Muscle of leg (tissue), 11 donors: ENCODE data around the gene IL17RC. TPM values are rescaled to one million over a fixed set of nuclear protein-coding genes. Genes with fewer than 3 reads are reported as not detected.

Source experiments
- DNase-seq: peaks from one replicate; pipeline ENCODE4 v3.0.0; 2013
- H3K27ac ChIP-seq: one replicate; pipeline ENCODE4 v1.5.1; 2013; ENCODE audit warnings: mild to moderate bottlenecking, low read length, control low read depth
- H3K27me3 ChIP-seq: one replicate; pipeline ENCODE4 v1.6.1; 2013; ENCODE audit warnings: low read length; ENCODE audit not compliant: control insufficient read depth, insufficient read depth
- H3K36me3 ChIP-seq: one replicate; pipeline ENCODE4 v1.6.1; 2013; ENCODE audit warnings: low read length; ENCODE audit not compliant: control insufficient read depth, insufficient read depth
- H3K4me1 ChIP-seq: one replicate; pipeline ENCODE4 v1.6.1; 2013; ENCODE audit warnings: low read length; ENCODE audit not compliant: control insufficient read depth, insufficient read depth
- H3K4me3 ChIP-seq: one replicate; pipeline ENCODE4 v1.5.1; 2013; ENCODE audit warnings: low read length, control low read depth
- H3K9me3 ChIP-seq: replicated peaks from 2 replicates; pipeline ENCODE4 v1.6.1; 2013; ENCODE audit warnings: low read depth, low read length; ENCODE audit not compliant: control insufficient read depth
- WGBS: methylation state at CpG from one replicate; pipeline ENCODE4 v1.1.5; 2013; ENCODE audit warnings: missing lambda C conversion rate; ENCODE audit not compliant: insufficient coverage; 5-methylcytosine and 5-hydroxymethylcytosine counted together
- polyA plus RNA-seq, 8 donors: library from polyadenylated mRNA; unstranded; fragments of 120-200 nt; gene quantifications; one replicate each; pipeline versions ENCODE4 v1.2.1 to v1.2.3, GENCODE V29; 2013; ENCODE audit warnings: inconsistent platforms in 1 of 8, low replicate concordance in 1 of 8; ENCODE audit not compliant: insufficient read length in 8 of 8, insufficient read depth in 1 of 8
- total RNA-seq: library from RNA; stranded (reverse); fragments of 120-200 nt; gene quantifications from one replicate; pipeline ENCODE4 v1.2.4, GENCODE V29; 2013

IL17RC gene
- total and polyA plus RNA-seq, 9 donors, result 17.3 to 26.9 (median 21.2) TPM

GRCh38 chr3:9879830-9880549 lies 36.9 kb upstream of the IL17RC start, which contains the start of gene CIDEC:
CIDEC (minus strand) TSS chr3:9880253; CDS start chr3:9878486, 1,767 bp downstream.
- Histone ChIP-seq H3K36me3 (no peaks in the 10 kb centered on the region), H3K9me3 (no peaks in the 10 kb centered on the region), H3K27ac (no peak within 1 kb of the TSS), H3K4me3 (no peak within 1 kb of the TSS), H3K4me1 (peaks cover 2% of the 10 kb centered on the region), H3K27me3 (no peaks in the 10 kb centered on the region)
- DNase-seq, result no peak
- WGBS, result 55% methylated on average over 5 of the region's 7 CpGs

- peak; percentile 60 for DNase-seq
- H3K4me1 ChIP-seq, result peaks cover 2% of the 10 kb centered on the region
- H3K36me3 ChIP-seq, result no peaks in the 10 kb centered on the region
- no CpG with 5 or more reads among the region's 1 CpG for WGBS
- no peak overlapping the region for H3K27ac ChIP-seq
- H3K4me3 ChIP-seq, result no peak overlapping the region
- no peaks in the 10 kb centered on the region for H3K9me3 ChIP-seq
- no peaks in the 10 kb centered on the region for H3K27me3 ChIP-seq
Observed at GRCh38 chr3:9881441-9881840, 35.5 kb upstream of the IL17RC start.

GRCh38 chr3:9883706-9884554 lies 33.0 kb upstream of the IL17RC start:
- Histone ChIP-seq H3K27me3 (no peaks in the 10 kb centered on the region), H3K9me3 (no peaks in the 10 kb centered on the region), H3K36me3 (no peaks in the 10 kb centered on the region), H3K27ac (no peak overlapping the region), H3K4me1 (peaks cover 2% of the 10 kb centered on the region), H3K4me3 (no peak overlapping the region)
- DNase-seq, result peak; percentile 46
- WGBS, result 64% methylated on average over 5 of the region's 7 CpGs

GRCh38 chr3:9884555-9885165 lies 32.2 kb upstream of the IL17RC start:
- Histone ChIP-seq H3K36me3 (no peaks in the 10 kb centered on the region), H3K9me3 (no peaks in the 10 kb centered on the region), H3K4me1 (peaks cover 2% of the 10 kb centered on the region), H3K27ac (no peak overlapping the region), H3K27me3 (no peaks in the 10 kb centered on the region), H3K4me3 (no peak overlapping the region)
- WGBS, result no CpG with 5 or more reads among the region's 11 CpGs
- DNase-seq, result no peak

GRCh38 chr3:9886328-9886727 lies 30.6 kb upstream of the IL17RC start:
- H3K27me3 ChIP-seq, result no peaks in the 10 kb centered on the region
- H3K9me3 ChIP-seq, result no peaks in the 10 kb centered on the region
- H3K36me3 ChIP-seq, result no peaks in the 10 kb centered on the region
- H3K4me3 ChIP-seq, result no peak overlapping the region
- no peak overlapping the region for H3K27ac ChIP-seq
- peaks cover 4% of the 10 kb centered on the region for H3K4me1 ChIP-seq
- no peak for DNase-seq

- Histone ChIP-seq H3K4me3 (no peak overlapping the region), H3K27ac (no peak overlapping the region), H3K4me1 (peaks cover 7% of the 10 kb centered on the region), H3K27me3 (no peaks in the 10 kb centered on the region), H3K36me3 (peaks cover 5% of the 10 kb centered on the region), H3K9me3 (no peaks in the 10 kb centered on the region)
- no peak for DNase-seq
- WGBS, result no CpG with 5 or more reads among the region's 5 CpGs
Observed at GRCh38 chr3:9887480-9887879, 29.4 kb upstream of the IL17RC start.

- Histone ChIP-seq H3K36me3 (peaks cover 16% of the 10 kb centered on the region), H3K27ac (no peak overlapping the region), H3K9me3 (no peaks in the 10 kb centered on the region), H3K4me1 (peaks cover 7% of the 10 kb centered on the region), H3K27me3 (no peaks in the 10 kb centered on the region), H3K4me3 (no peak overlapping the region)
- no peak for DNase-seq
- WGBS, result no CpG with 5 or more reads among the region's 3 CpGs
Observed at GRCh38 chr3:9888540-9888939, 28.4 kb upstream of the IL17RC start.

GRCh38 chr3:9889405-9889804 lies 27.5 kb upstream of the IL17RC start:
- WGBS, result no CpG with 5 or more reads among the region's 5 CpGs
- H3K4me3 ChIP-seq, result no peak overlapping the region
- H3K27me3 ChIP-seq, result no peaks in the 10 kb centered on the region
- H3K36me3 ChIP-seq, result peaks cover 18% of the 10 kb centered on the region
- H3K27ac ChIP-seq, result no peak overlapping the region
- no peaks in the 10 kb centered on the region for H3K9me3 ChIP-seq
- no peak for DNase-seq
- H3K4me1 ChIP-seq, result peaks cover 5% of the 10 kb centered on the region

- WGBS, result under 1% methylated on average over 57 of the region's 62 CpGs
- DNase-seq, result peak; percentile 95
- peak within 1 kb of the TSS; percentile 93 for H3K27ac ChIP-seq
- H3K4me1 ChIP-seq, result peaks cover 5% of the 10 kb centered on the region
- H3K4me3 ChIP-seq, result peak within 1 kb of the TSS; percentile 99
- peaks cover 20% of the 10 kb centered on the region for H3K36me3 ChIP-seq
- no peaks in the 10 kb centered on the region for H3K9me3 ChIP-seq
- no peaks in the 10 kb centered on the region for H3K27me3 ChIP-seq
Observed at GRCh38 chr3:9890249-9891071, 26.4 kb upstream of the IL17RC start, which contains the start of gene JAGN1. JAGN1 (plus strand) TSS chr3:9890610; CDS start chr3:9890723, 113 bp downstream.
